Measurements from ENCODE around the gene XAF1.
A peak's percentile ranks its signal among the peaks of the same experiment; 100 is the strongest.

XAF1 gene

GRCh38 chr17:6755281-6755680 lies 565 bp upstream of the XAF1 start:
- Histone ChIP-seq H3K27me3 (no peaks in the 10 kb centered on the region), H3K36me3 (peaks cover 7 to 17% (median 13%) of the 10 kb centered on the region in 3 donors), H3K4me3 (peak overlapping the region; percentile 44 to 51), H3K9me3 (no peaks in the 10 kb centered on the region), H3K4me1 (peaks cover 0 to 53% (median 37%) of the 10 kb centered on the region in 4 donors), H3K27ac (peak overlapping the region; percentile 71 to 74)
- intact Hi-C loops (cut with DNase I; ENCODE audit: low total_unique reads): no loop called here
- peak; percentile 44 to 75 for DNase-seq
- TF ChIP-seq CTCF (IDR thresholded peaks at IDR 0.05): no peak

GRCh38 chr17:6756425-6757031 lies 682 bp downstream of the XAF1 start:
- Histone ChIP-seq H3K9me3 (no peaks in the 10 kb centered on the region), H3K36me3 (peaks cover 7 to 27% (median 24%) of the 10 kb centered on the region in 3 donors), H3K4me3 (peak overlapping the region; percentile 44 to 51), H3K27ac (peak overlapping the region; percentile 71 to 74), H3K4me1 (peaks cover 0 to 53% (median 37%) of the 10 kb centered on the region in 4 donors), H3K27me3 (no peaks in the 10 kb centered on the region)
- intact Hi-C loops (cut with DNase I; ENCODE audit: low total_unique reads): no loop called here
- DNase-seq: no peak
- no peak for TF ChIP-seq CTCF (IDR thresholded peaks at IDR 0.05)

- intact Hi-C loops (cut with DNase I; ENCODE audit: low total_unique reads): no loop called here
- Histone ChIP-seq H3K36me3 (peaks cover 12 to 36% (median 35%) of the 10 kb centered on the region in 3 donors), H3K4me1 (peaks cover 0 to 44% (median 27%) of the 10 kb centered on the region in 4 donors), H3K27me3 (no peaks in the 10 kb centered on the region), H3K27ac (no peak overlapping the region), H3K4me3 (no peak overlapping the region), H3K9me3 (no peaks in the 10 kb centered on the region)
- no peak for TF ChIP-seq CTCF (IDR thresholded peaks at IDR 0.05)
- DNase-seq: no peak
These were observed 1.9 kb downstream of the XAF1 start for GRCh38 chr17:6757747-6758146.

- no peak for DNase-seq
- Histone ChIP-seq H3K27me3 (no peaks in the 10 kb centered on the region), H3K27ac (no peak overlapping the region), H3K36me3 (peaks cover 25 to 74% (median 73%) of the 10 kb centered on the region in 3 donors), H3K4me1 (peaks cover 0 to 11% (median 7%) of the 10 kb centered on the region in 4 donors), H3K9me3 (peaks cover 0 to 3% (median 0%) of the 10 kb centered on the region in 3 donors), H3K4me3 (no peak overlapping the region)
- intact Hi-C loops (cut with DNase I; ENCODE audit: low total_unique reads): no loop called here
- TF ChIP-seq CTCF (IDR thresholded peaks at IDR 0.05): no peak
These were observed 5.9 kb downstream of the XAF1 start for GRCh38 chr17:6761779-6762178.

GRCh38 chr17:6768447-6768846 lies 12.6 kb downstream of the XAF1 start:
- no peak overlapping the region for H3K27ac ChIP-seq
- no peaks in the 10 kb centered on the region for H3K4me1 ChIP-seq
- H3K4me3 ChIP-seq: no peak overlapping the region
- TF ChIP-seq CTCF (IDR thresholded peaks at IDR 0.05): no peak
- peaks cover 0 to 50% (median 12%) of the 10 kb centered on the region in 3 donors for H3K9me3 ChIP-seq
- H3K27me3 ChIP-seq: no peaks in the 10 kb centered on the region
- intact Hi-C loops (cut with DNase I; ENCODE audit: low total_unique reads): no loop called here
- DNase-seq: no peak
- peaks cover 76 to 99% (median 99%) of the 10 kb centered on the region in 3 donors for H3K36me3 ChIP-seq
